Activated gamma-delta T cell treated with anti-CD3 and anti-CD28 coated beads, Interleukin-2, amount 50 U/mL, for 16 hours (primary cell): ENCODE results near the gene CAMTA1.

Source experiments
- DNase-seq: peaks from one replicate; pipeline ENCODE4 v3.0.0-alpha.2; 2020; ENCODE audit warnings: low read depth

CAMTA1 gene

DNA sequence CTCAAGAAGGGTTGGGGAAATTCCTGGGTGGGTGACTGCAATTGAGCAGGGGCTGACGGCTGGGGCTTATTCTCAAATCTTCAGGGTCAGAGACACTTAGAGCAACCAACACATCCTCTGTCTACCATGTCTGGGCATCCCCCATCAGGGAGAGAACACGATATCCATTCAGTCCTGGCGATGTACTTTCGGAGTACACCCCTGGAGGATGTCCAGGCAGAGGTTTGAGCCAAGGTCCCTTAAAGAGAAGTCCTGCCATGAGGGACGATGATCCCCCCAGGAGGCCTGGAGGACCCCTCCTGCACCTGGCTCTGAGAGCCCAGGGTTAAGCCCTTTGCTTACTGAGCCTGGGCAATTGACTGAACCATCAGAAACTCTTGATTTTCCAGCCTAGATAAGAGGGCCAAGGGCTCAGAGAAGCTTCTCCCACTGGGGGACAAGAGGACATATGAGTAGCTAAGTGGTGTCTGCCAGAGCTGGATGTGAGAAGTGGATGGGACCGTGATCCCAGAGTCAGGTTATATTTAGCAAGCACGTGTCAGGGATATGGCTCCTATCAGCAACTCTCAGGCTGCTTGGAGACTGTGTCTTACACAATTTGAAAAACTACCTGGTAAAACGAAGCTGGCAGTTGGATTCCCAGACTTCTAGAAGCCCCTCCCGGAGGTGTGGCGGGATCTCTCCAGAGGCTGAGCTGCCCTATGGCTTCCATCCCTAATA lies 732.5 kb downstream of the CAMTA1 start:
- DNase-seq: no peak

DNA sequence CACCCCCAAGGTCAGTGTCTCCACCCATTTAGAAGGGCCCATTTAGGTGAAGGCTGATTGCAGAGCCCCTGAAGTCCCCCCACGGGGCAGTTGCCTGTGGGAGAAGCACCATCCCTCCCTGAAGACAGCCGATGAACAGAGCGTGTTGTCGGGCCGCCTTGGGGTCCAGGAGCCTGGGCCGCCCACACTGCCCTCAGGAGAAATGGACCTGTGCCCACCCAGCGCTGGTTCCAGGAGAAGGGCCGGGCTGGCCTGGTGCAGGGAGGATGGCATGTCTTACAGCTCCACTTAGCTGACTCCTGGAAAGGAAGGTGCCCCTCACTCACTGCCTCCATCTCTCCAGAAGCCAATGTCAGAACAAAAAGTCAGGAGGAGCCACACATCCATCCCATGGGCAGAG lies 733.2 kb downstream of the CAMTA1 start:
- DNase-seq: no peak

DNA sequence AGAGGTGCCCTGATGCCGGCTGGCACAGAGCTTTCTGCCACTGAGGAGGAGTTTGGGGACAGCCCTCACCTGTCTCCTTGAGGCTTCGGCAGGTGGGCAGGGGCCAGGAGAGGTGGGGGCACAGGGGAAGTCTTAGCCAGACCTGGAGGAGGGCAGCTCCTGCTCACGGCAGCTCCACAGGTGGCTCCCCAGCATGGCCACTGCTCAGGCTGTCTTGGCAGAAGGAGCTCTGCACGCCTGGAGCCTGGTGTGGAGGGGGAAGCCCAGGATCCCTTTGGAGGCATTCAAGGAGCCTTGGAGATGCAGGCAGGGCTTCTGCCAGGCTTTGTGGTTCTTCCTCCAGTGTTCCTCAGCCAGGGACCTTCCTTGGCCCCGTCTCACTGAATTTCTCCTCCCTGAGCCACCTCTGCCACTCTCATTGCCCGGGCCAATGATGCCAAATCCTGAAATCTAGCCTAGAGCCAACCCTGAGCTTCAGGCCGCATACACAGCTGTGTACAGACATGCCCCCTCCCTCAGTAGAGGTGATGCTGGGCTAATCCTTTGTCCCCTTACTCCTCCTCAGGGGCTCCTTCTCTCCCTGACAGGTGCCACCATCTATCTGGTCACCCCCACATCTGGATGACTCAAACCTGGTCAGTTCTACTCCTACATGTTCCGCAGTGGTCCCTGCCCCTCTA lies 734.1 kb downstream of the CAMTA1 start:
- no peak for DNase-seq

DNA sequence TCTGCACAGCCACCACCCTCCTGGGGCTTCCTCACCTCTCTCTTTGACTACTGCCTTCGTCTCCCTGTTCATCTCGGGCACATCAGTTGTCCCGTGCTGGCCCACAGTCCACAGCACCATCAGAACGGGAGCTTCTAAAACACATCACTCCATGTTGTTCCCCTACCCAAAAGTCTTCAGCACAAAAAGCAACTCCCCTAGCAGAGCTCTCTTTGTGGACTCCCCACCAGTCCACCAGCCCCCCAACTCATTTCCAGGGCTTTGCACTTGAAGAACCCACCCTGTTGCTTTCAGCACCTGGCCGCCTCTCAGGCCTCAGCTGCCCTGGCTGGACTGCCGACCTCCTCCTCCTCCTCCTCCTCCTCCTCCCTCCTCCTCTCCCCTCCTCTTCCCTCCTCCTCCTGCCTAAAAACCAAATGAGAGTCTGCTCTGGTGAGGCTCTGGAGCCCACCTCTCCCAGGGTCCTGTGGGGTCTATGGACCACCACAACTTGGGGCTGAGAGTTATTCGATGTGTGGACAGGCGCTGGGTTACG lies 734.7 kb downstream of the CAMTA1 start:
- no peak for DNase-seq

DNA sequence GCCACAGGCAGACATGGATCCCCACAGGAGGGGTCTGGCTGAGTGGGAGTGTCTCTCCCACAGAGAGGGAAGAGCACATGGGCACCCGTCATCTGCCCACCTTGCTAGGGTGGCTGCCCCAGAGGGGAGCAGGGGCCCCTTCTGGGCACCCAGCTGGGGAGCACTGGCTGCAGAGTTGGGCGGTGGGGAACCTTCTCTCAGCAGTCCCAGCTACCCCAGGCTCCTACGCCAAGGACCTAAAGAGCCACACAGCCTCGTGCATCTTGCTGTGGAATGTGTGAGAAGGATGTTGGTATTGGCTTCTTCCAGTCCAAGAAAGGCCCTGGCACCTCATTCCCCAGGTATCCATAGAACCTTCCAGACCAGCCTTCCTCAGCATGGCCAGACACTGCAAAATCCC lies 735.2 kb downstream of the CAMTA1 start:
- DNase-seq: no peak

DNA sequence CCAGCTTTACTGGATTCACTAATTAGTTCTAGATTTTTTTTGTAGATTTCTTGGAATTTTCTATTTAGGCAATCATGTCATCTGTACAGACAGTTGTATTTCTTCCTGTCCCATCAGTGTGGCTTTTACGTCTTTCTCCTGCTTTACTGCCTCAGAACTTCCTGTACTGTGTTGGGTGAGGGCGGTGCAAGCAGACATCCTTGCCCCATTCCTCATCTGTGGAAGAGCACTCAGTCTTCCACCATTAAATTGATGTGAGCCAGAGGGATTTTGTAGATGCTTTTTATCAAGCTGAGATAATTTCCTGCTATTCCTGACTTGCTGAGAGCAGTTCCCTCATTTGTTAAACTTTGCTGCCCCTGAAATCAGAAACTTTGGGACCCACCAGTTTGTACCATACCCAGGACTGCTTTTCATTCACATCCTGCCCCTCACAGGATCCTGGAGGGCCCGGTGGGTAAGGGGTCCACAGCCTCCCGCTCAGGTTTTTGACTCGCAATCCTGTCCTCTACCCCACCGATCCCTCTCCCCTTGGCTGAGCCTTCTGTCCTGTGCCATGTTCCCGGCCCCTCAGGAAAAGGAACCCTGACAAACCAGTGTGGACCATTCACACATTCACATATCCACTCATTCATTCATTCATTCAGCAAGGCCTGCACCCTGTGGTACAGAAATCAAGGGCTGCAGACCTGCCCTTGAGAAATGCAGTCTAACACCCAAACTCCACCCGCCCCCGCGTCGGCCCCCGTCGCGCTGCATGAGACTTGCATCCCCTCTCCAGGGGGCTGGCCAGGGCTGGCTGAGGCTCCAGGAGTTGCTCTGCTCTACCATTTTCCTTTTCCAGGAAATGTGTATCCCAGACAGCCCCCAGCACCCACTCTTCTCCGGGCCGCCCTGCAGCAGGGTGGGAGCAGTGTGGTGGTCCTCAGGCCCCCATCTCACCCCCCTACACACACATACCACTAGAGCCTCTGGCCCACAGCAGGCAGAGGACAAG lies 739.4 kb downstream of the CAMTA1 start:
- DNase-seq: no peak

DNA sequence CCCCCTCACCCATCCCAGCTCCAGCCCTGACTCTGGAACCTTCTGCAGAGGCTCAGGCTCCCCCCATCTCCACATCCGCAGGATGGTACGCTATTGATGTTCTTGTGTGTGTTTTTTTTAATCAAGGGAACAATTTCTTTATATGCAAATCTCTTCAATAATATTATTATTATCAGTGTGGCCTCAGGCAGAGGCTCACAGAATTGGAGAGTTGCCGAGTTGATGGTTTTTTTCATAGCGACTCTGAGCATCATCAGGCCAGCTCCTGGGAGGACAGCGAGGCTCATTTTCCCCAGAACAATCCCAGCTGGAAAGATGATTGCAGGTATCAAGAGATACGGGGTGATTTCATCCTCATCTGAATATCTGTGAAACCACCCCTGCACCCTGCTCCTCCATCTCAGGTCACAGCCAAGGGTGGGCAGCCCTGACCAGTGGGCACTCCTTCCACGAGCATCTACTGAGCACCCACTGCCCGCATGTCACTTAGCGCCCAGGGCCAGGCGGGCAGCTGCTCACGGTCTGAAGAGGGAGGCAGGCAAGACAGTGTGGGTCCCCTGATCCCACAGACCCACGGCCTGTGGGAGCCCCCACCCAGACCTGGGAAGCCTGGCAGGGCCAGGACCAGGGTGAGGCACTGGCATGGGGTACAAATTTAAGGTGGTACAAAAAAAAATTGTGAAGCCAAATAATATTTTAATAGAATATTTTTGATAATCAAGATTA lies 740.2 kb downstream of the CAMTA1 start:
- no peak for DNase-seq

DNA sequence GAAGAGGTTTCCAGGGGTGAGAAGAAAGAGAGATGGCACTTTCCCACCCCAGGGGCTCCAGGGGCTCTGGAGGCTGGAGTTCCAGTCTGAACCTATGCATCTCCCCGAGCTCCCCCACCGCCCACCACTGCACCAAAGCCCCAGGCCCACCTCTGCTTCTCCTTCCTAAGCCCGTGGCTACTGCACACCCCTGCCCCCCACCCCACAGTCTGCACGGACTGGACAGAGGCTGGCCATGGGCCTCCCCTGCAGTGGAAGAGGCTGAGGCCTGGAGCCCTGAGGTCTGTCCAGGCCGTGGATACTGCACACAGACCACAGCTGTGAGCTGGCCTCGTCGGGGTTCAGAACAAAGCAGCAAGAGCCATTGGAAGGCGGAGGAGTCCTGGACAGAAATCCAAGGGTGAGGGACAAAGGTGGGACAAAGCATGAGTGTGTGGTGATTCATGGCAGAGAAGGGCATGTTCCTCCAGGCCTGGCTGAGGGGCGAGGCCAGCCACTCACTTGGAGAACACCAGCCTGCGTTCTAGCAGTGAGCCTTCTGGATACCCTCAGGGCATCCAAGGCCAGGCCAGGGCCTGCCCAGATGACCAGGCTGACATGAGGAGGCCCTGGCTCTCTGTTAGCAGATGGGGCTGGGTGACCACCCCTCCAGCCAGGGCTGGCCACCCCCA lies 741.1 kb downstream of the CAMTA1 start:
- DNase-seq: no peak

DNA sequence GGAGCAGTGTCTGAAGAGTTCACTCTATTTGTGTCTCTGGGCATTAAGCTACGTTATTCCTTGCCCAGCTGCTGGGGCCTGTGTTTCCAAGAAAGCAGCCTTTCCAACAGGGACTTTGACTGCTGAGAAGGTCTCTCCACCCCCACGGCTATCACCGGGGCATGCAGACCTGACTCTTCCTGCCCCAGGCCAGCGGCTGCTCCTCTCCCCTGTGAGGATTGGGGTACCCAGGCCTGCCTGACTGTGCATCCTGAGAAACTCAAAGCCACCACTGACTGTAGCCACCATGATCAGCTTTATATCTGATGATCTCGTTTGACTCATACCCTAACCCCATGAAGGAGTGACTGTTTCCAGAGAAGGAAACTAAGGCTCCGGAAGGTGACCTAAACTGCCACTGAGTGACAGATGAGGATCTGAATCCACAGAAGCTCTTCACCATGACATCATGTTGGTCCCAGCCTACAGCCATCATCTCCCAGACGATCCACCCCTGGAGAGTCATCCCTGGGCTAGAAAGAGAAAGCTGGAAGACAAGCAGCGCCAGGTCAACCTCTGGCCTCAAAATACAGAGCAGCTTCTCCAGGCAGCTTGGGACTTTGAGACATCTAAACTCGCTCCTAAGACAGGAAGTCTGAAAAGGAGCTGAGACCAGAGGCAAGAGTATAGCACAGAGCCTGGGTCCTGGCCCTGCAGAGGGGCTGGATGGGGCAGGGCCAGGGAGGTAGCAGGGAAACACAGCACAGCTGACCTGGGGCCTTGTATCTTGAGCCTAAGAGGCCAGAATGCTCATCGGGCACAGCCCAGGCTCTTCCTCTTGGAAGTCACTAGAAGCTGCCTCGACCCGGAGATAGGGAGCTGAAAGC lies 741.8 kb downstream of the CAMTA1 start:
- no peak for DNase-seq

DNA sequence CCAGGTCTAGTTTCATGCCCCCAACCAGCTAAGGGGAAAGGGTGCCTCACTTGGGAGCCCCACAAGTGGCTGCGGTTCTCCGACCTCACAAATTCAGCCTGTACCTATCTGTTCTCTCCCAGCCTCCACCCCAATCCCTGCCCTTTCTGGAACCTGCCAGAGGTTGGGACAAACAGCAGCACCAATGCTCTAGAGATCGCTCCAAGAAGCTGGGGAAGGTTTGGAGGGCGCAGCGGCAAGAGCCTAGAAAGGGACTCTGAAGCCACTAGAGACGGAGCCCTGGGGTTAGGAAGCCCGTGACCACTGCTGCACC lies 742.4 kb downstream of the CAMTA1 start:
- DNase-seq: no peak

DNA sequence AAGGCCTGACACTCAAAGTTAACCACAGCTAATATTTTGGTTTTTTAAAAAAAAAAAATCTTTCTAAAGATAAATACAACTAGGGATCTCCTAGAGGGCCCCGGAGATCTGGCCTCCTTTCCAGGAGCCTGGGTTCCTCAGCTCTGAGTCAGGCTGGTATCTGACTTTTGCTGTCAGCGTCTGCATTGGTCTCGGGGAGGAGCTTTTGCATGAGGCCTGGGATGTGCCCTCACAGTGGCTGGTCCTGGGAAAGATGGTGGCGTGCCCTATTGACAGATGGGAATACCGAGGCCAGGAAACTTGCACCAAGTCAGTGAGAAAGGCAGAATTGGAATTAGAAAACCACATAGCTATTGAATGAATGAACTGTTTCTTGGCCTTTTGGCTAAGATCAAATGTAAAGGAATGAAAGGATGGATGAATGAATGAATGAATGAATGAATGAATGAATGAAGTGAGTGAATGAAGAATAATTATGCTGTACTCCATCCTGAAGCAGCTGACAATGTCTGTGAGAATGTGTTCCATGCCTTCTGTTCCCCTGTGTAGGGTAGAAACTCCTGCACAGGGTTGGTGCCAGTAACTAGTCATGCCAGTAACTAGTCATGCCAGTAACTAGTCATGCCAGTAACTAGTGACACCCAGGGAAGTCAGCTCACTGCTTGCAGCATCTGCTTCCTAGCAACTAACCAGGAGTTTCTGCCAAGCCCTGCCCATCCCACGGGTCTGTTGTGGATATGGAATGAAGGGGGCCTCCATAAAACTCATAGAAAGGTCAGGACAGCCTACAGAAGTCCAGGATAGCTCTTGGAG lies 743.3 kb downstream of the CAMTA1 start:
- no peak for DNase-seq

DNA sequence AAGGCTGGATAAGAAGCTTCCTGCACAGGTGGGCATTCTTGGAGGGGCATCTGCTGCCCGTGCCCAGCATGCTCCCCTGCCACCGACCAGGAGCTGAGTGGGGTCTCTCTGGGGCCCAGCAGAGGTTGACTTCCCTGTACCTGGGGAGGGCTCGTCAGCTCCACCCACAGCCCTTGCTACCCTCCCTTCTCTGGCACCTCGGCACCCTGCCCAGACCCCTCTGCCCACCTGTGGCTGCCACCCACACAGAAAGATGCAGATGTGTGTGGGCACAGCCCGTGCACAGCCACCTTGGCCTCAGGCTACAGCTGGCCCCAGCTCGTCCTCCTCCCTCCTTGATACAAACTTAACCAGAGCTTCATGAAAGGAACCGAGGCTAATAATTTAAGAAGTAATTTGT lies 744.7 kb downstream of the CAMTA1 start:
- no peak for DNase-seq

DNA sequence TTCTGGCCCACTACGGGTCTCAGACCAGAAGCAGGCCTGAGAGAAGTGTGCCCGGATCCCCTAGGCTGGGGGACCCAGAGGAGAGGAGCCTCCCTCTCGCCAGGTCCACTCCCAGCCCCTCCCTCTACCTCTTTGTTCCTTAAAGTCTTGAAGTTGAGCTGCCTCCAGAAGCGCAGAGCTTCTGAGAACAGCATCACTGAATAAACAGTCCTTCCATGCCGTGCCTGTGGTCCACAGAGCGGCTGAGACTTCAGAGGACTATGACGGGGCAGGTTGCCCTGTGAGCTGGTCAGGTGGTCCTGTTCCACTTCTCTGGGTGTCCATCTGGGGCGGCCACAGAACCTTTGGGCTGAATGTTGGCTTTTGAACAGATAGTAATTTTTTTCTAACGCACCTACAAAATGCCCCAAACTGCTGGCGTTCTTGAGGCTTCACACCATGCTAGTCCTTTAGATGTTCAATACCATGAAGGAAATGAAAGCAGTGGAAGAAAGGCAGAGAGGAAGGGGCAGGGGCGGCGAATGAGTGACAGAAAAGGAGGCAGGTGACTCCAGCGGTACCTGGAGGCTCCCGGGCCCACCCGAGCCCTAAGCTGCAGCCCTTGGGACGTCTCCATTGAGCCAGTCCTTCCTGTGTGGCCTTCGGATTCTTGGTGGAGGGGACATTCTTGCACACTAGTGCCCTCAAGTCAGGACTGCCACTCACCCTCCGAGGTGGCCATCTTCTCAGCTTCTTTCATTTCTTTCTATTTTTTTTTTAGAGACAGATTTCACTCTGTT lies 746.5 kb downstream of the CAMTA1 start:
- DNase-seq: no peak

DNA sequence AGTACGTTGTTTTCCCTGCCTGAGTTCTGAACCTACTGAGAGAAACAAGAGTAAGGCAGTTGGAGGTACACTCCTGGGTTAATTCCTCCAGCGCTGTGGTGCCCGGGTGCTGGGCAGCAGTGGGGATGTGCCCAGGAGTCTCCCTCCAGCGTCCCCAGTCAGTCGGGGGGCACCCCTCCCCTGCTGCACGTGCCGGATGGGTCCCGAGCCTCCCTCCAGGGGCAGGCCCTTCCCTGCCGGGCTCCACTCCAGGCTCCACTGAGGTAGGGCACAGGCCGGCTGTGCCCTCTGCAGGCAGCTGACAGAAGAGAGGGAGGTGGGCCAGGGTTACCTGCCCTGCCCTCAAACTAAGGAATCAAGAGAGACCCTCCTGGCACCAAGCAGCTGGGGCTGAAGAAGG lies 747.8 kb downstream of the CAMTA1 start:
- DNase-seq: no peak

DNA sequence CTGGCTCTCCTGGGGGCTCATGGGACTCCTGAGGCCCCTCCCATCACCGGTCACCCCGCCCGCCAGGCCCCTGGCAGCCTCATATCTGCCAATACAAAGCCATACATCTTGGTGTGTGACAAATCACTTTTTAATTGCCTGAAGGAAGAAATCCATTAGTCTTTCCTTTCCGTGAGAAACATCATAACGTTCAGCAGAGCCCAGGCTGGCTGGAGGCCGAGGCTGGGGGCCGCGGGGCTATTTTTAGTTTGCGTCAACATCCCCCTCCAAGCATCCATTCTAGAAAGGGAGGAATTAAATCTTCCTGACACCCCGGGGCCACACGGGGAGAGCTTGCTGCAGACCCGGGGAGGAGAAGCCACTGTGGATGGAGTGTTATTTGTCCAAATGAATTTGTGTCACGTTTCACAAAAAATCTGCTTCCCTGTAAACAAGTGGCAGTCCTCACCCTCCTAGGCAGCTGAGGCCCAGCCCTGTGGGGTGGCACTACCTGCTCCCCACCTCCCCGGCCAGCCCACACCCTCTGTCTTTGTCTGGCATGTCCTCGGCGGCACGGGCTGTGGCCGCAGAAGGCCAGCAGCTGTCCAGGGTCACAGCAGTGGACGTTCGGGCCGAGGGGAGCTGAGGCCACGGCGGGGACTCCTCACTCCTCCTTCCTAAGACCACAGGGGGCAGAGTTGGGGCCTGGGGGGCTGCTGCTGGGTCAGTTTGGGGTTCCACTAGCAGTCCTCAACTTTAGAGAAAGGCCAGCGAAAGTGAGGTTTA lies 749.0 kb downstream of the CAMTA1 start:
- no peak for DNase-seq

DNA sequence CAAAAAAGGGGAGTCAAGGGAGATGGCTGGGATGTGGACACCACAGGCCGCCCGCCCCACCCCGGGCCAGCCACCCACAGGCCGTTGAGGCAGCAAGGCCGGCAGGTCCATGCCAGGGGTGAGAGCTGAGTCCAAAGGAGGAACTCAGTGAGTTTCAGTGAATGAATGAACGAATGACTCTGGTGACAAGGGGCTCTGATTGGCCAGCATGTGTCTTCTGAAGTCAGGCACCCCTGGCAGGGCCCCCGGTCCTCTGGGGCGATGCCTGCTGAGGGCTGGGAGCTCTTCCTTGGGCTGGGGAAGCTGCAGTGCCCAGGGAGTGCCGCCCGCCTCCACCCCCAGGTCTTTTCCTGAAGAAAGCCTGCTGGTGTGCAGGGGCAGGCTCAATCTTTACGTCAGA lies 749.8 kb downstream of the CAMTA1 start:
- DNase-seq: no peak

DNA sequence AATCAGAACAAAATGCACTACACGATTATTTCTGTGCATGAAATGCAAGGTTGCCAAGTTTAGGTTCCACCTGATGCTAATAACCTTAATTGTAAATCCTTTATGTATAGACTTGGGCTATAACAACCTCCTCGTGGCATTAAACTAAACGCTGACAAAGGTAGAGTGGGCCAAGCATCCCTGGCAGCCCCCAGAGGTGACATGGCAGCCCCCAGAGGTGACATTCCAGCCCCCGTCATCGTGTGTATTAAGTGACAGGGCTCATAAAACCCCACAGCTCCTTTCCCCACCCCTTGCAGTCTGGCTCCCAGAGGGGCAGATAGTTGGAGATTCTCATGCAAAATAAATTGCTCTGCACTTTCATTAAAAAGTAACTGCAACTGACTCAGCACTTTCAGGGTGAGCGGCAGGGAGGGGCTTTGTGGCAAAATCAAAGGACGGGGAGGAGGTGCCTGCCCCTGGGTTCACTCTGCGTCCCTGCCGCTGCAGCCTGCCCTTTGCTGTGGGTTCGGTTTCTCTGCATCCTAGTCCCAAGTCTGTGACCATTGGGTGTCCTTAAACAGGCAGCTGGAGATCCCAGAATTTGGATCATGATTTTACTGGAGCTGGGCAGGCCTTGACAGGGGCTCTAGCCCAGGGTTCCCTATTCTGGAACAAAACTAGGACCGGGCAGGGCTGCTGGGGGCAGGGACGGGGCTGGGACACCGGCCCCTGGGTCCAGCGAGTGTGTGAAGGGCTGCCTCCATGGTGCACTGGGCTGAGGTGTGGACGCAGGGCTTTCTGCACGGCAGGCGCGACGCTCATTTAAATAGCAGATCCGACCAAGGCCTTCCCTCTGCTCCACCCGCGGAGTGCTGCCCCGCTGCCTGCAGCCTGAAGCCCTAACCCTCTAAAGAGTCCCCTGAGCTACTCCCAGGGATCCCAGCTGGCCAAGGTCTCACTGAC lies 751.0 kb downstream of the CAMTA1 start:
- DNase-seq: no peak
